Neuronal stem cell (in vitro differentiated cells): ENCODE data around the gene IGF1R.

Experiments
- DNase-seq: peaks from one replicate; pipeline ENCODE4 v3.0.0-alpha.2; 2013; ENCODE audit warnings: low spot score
- H2AFZ ChIP-seq: one replicate; pipeline ENCODE4 v1.6.1; 2013; ENCODE audit warnings: mild to moderate bottlenecking, low read length, inconsistent platforms
- H2AK5ac ChIP-seq: 2 replicates; pipeline ENCODE4 v1.6.1; 2013; ENCODE audit warnings: low read depth, mild to moderate bottlenecking, inconsistent platforms, low read length, moderate library complexity, mixed read lengths
- H2BK120ac ChIP-seq: 2 replicates; pipeline ENCODE4 v1.6.1; 2013; ENCODE audit warnings: low read depth, mild to moderate bottlenecking, inconsistent platforms, low read length, moderate library complexity, mixed read lengths
- H2BK12ac ChIP-seq: one replicate; pipeline ENCODE4 v1.6.1; 2013; ENCODE audit warnings: low read length, inconsistent platforms
- H2BK15ac ChIP-seq: 2 replicates; pipeline ENCODE4 v1.6.1; 2013; ENCODE audit warnings: mild to moderate bottlenecking, low read length, inconsistent platforms, mixed read lengths
- H2BK5ac ChIP-seq: one replicate; pipeline ENCODE4 v1.6.1; 2013; ENCODE audit warnings: inconsistent platforms, mild to moderate bottlenecking, low read length, moderate library complexity
- H3K14ac ChIP-seq: one replicate; pipeline ENCODE4 v1.6.1; 2013; ENCODE audit warnings: low read length, inconsistent platforms
- H3K18ac ChIP-seq: 2 replicates; pipeline ENCODE4 v1.6.1; 2013; ENCODE audit warnings: low read length, inconsistent platforms
- H3K23ac ChIP-seq: 2 replicates; pipeline ENCODE4 v1.6.1; 2013; ENCODE audit warnings: low read depth, mild to moderate bottlenecking, mixed read lengths, low read length, inconsistent platforms; ENCODE audit not compliant: poor library complexity
- H3K27ac ChIP-seq: replicated peaks from 3 replicates; pipeline ENCODE4 v1.5.1; 2013; ENCODE audit warnings: low read length, inconsistent platforms
- H3K27me3 ChIP-seq, 3 experiments: 2 replicates each; pipeline ENCODE4 v1.6.1; 2013; ENCODE audit warnings: low read length in 3 of 3, mild to moderate bottlenecking in 2 of 3, inconsistent platforms in 1 of 3, low read depth in 1 of 3, mixed read lengths in 1 of 3, moderate library complexity in 1 of 3; ENCODE audit not compliant: control insufficient read depth in 3 of 3, insufficient read depth in 3 of 3
- H3K36me3 ChIP-seq, 2 donors: replicated peaks in 1 of 2; 2 replicates each; pipeline ENCODE4 v1.6.1; 2013; ENCODE audit warnings: low read length in 2 of 2; ENCODE audit not compliant: control insufficient read depth in 2 of 2, insufficient read depth in 2 of 2
- H3K4ac ChIP-seq: 2 replicates; pipeline ENCODE4 v1.6.1; 2013; ENCODE audit warnings: inconsistent platforms, mild to moderate bottlenecking, low read length, moderate library complexity
- H3K4me1 ChIP-seq, 2 donors: 1 replicate in 1 of 2; 2 replicates in 1 of 2; pipeline ENCODE4 v1.6.1; 2013; ENCODE audit warnings: low read length in 2 of 2, low read depth in 1 of 2; ENCODE audit not compliant: control insufficient read depth in 2 of 2, insufficient read depth in 1 of 2
- H3K4me2 ChIP-seq: one replicate; pipeline ENCODE4 v1.6.1; 2013; ENCODE audit warnings: mild to moderate bottlenecking, low read length, inconsistent platforms; ENCODE audit not compliant: insufficient read depth, poor library complexity, severe bottlenecking
- H3K4me3 ChIP-seq, 2 donors: 2 replicates each; pipeline ENCODE4 v1.5.1; 2013; ENCODE audit warnings: low read length in 2 of 2, mild to moderate bottlenecking in 2 of 2, inconsistent platforms in 1 of 2, moderate library complexity in 1 of 2
- H3K79me1 ChIP-seq: one replicate; pipeline ENCODE4 v1.6.1; 2013; ENCODE audit warnings: low read depth, mild to moderate bottlenecking, inconsistent platforms, low read length, moderate library complexity
- H3K9ac ChIP-seq: one replicate; pipeline ENCODE4 v1.6.1; 2013; ENCODE audit warnings: mild to moderate bottlenecking, low read depth, low read length, inconsistent platforms; ENCODE audit not compliant: poor library complexity
- H3K9me3 ChIP-seq, 2 donors: replicated peaks in 1 of 2; 2 replicates each; pipeline versions ENCODE3 to v1.6.1; 2013; ENCODE audit warnings: low read length in 2 of 2, mild to moderate bottlenecking in 2 of 2, inconsistent platforms in 1 of 2, low read depth in 1 of 2, mixed read lengths in 1 of 2, moderate library complexity in 1 of 2; ENCODE audit not compliant: control insufficient read depth in 2 of 2, insufficient read depth in 1 of 2
- H4K8ac ChIP-seq: one replicate; pipeline ENCODE4 v1.6.1; 2013; ENCODE audit warnings: low read depth, mild to moderate bottlenecking, inconsistent platforms, low read length, moderate library complexity
- H4K91ac ChIP-seq: one replicate; pipeline ENCODE4 v1.6.1; 2013; ENCODE audit warnings: low read length, low read depth, mild to moderate bottlenecking, inconsistent platforms; ENCODE audit not compliant: poor library complexity
- WGBS, 2 donors: extraction: QIAGEN DNeasy Blood & Tissue Kit; methylation state at CpG; one replicate each; pipeline ENCODE4 v1.1.7; 2013; ENCODE audit warnings: missing lambda C conversion rate in 2 of 2, mixed read lengths in 1 of 2; ENCODE audit not compliant: insufficient read length in 2 of 2, insufficient replicate concordance in 1 of 2; ENCODE audit errors: extremely low coverage in 2 of 2; 5-methylcytosine and 5-hydroxymethylcytosine counted together

Gene IGF1R

DNA sequence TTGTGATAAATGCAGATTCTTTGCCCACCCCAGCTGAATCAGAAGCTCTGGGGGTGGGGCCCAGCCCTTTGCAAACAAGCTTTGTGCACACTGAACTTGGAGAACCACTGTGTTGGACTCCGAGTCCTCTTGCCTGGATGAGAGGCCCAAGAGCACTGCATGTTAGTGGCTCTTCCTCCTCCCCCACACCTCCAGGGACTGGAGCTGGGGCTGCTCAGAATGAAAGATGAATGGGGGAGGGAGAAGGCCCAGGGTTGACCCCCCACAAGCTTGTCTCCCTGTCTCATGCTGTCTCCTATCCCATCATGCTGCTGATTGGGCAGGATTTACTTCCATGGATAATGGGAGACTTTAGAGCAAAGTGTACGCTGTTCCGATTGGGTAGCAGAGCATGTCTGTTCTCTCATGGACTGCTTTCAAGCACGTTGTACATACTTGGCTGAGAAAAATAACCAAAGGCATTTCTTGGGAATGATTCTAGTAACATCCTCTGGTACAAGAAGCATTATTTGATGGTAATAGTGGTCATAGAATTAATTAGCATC is 259.7 kb downstream of the IGF1R start:
- Histone ChIP-seq H3K14ac (no peak overlapping the region), H2BK5ac (no peak overlapping the region), H3K27me3 (no peaks in the 10 kb centered on the region), H2BK12ac (no peak overlapping the region), H3K18ac (no peak overlapping the region), H3K4me3 (no peak overlapping the region), H3K4ac (no peak overlapping the region), H3K36me3 (peaks cover 27 to 81% of the 10 kb centered on the region in 2 donors), H3K9me3 (no peaks in the 10 kb centered on the region), H2AFZ (no peak overlapping the region), H3K4me2 (no peak overlapping the region), H4K8ac (no peak overlapping the region), H2BK15ac (no peak overlapping the region), H3K23ac (no peak overlapping the region), H2AK5ac (no peak overlapping the region), H3K4me1 (peaks cover 4 to 10% of the 10 kb centered on the region in 2 donors), H3K27ac (no peak overlapping the region), H3K79me1 (peaks cover 7% of the 10 kb centered on the region), H4K91ac (no peak overlapping the region), H2BK120ac (no peak overlapping the region), H3K9ac (no peak overlapping the region)
- DNase-seq: no peak
- no CpG with 5 or more reads among the region's 4 CpGs for WGBS, 2 donors

DNA sequence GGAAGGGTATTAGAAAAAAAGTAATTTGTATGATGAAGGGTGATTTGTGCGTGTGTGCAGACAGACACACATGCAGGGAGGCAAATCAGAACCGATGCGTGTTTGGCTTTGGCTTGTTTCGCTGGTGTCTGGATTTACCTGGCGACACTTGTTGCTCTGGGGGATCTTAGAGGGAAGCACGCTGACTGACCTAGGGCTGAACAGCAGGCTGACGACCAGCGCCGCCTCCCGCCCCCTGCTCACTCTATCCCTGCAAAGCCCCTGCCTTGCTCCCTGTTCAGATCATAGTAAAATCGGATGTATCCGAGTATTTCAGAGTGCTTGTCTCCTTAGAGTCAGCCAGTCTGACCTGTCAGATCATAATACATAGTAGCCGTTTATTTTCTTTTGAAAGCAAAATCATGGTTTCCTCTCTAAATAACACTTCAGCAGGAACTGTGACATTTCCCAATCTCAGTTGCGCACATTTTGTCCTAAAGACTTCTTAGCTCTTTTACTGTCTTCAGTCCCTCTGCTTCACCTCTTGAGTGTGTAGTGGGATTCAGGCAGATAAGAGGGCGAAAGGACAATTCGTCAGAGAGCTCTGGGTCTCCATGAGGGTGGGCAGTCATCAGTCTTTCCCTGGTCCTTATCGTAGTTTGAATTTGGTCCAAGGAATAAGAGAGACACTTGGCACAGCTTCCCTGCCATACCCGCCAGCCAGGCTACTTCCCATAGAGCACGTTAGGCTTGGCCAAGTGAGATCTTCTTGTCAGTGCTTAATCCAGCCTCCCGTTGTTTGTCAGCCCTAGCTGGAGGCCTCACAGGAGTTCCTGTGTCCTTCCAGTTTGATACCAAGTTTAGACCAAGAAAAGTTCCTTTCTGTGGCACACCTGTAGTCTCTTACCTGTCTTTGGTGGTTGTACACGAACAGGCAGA is 261.9 kb downstream of the IGF1R start:
- no peak overlapping the region for H4K8ac ChIP-seq
- no peak overlapping the region for H3K4ac ChIP-seq
- no peak overlapping the region for H3K9ac ChIP-seq
- no peak overlapping the region for H3K14ac ChIP-seq
- H2BK5ac ChIP-seq: no peak overlapping the region
- H3K4me1 ChIP-seq: peaks cover 0 to 10% of the 10 kb centered on the region in 2 donors
- DNase-seq: no peak
- no peak overlapping the region for H2BK120ac ChIP-seq
- H3K79me1 ChIP-seq: peaks cover 7% of the 10 kb centered on the region
- H2AFZ ChIP-seq: no peak overlapping the region
- peaks cover 41 to 95% of the 10 kb centered on the region in 2 donors for H3K36me3 ChIP-seq
- H3K9me3 ChIP-seq: no peaks in the 10 kb centered on the region
- no peak overlapping the region for H3K27ac ChIP-seq
- H3K27me3 ChIP-seq: no peaks in the 10 kb centered on the region
- H3K23ac ChIP-seq: no peak overlapping the region
- no peak overlapping the region for H3K4me3 ChIP-seq
- H3K4me2 ChIP-seq: no peak overlapping the region
- H2BK12ac ChIP-seq: no peak overlapping the region
- no peak overlapping the region for H4K91ac ChIP-seq
- H2BK15ac ChIP-seq: no peak overlapping the region
- H2AK5ac ChIP-seq: no peak overlapping the region
- no CpG with 5 or more reads among the region's 21 CpGs for WGBS, 2 donors
- H3K18ac ChIP-seq: no peak overlapping the region

DNA sequence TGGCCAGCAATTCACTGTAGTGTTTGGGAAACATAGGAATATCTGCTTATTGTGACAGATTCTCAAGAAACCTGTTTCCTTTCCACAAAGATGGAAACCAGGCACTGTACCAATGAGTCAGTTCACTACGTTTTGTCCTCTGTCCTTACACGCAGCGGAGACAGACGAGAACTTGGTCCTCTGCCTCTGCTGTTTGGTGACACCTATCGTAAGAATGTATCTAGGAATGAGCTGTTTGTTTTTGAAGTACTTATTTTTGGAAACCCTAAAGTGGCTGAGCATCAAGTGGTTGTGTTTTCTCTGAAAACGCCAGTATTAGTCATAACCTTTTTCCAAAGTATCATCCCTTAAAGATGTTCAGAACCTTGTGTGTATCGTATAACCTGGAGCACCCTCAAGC is 266.3 kb downstream of the IGF1R start:
- Histone ChIP-seq H2BK12ac (no peak overlapping the region), H3K9ac (no peak overlapping the region), H3K4ac (no peak overlapping the region), H4K91ac (no peak overlapping the region), H3K14ac (no peak overlapping the region), H2BK5ac (no peak overlapping the region), H2AK5ac (no peak overlapping the region), H3K4me2 (no peak overlapping the region), H3K27me3 (no peaks in the 10 kb centered on the region), H3K18ac (no peak overlapping the region), H2BK15ac (no peak overlapping the region), H2BK120ac (no peak overlapping the region), H3K36me3 (peaks cover 45 to 98% of the 10 kb centered on the region in 2 donors), H3K27ac (no peak overlapping the region), H3K4me3 (no peak overlapping the region), H3K4me1 (no peaks in the 10 kb centered on the region), H3K23ac (no peak overlapping the region), H2AFZ (no peak overlapping the region), H3K9me3 (no peaks in the 10 kb centered on the region), H4K8ac (no peak overlapping the region), H3K79me1 (peaks cover 6% of the 10 kb centered on the region)
- no CpG with 5 or more reads among the region's 7 CpGs for WGBS, 2 donors
- DNase-seq: no peak

DNA sequence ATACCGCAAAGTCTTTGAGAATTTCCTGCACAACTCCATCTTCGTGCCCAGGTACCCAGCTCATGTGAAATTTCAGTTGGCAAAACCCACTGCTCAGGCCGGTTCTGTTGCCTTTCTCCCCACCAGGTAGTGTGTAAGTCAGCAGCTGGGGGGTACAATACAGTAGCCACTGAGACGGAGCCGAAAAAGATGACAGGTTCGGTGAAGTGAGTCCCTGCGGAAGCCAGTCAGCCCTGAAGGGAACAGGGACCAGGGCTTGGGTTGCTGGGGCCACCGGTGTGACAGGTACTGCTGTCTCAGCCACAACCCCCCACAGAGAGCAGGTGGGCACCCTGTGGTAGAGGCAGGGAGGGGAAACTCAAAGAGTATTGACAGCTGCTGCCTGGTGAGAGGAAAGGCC is 268.5 kb downstream of the IGF1R start:
- Histone ChIP-seq H4K8ac (no peak overlapping the region), H3K79me1 (peaks cover 1% of the 10 kb centered on the region), H4K91ac (no peak overlapping the region), H3K4ac (no peak overlapping the region), H2BK12ac (no peak overlapping the region), H2BK5ac (no peak overlapping the region), H3K4me3 (no peak overlapping the region), H2BK15ac (no peak overlapping the region), H3K14ac (no peak overlapping the region), H3K23ac (no peak overlapping the region), H2AFZ (no peak overlapping the region), H3K4me2 (no peak overlapping the region), H3K27ac (no peak overlapping the region), H3K18ac (no peak overlapping the region), H2BK120ac (peak overlapping the region; percentile 35), H3K36me3 (peaks cover 40 to 98% of the 10 kb centered on the region in 2 donors), H3K9ac (no peak overlapping the region), H2AK5ac (no peak overlapping the region), H3K9me3 (no peaks in the 10 kb centered on the region), H3K4me1 (no peaks in the 10 kb centered on the region), H3K27me3 (no peaks in the 10 kb centered on the region)
- no CpG with 5 or more reads among the region's 8 CpGs for WGBS, 2 donors
- no peak for DNase-seq
